Activated CD4-positive, alpha-beta T cell treated with anti-CD3 and anti-CD28 coated beads, Interleukin-2, amount 10 ng/mL, durations not matched to agents 7 days and 5 days (primary cell): ENCODE data around the gene TRO. TPM values are rescaled to one million over a fixed set of nuclear protein-coding genes. Genes with fewer than 3 reads are reported as not detected.

Source experiments
- CTCF ChIA-PET: fragments of 350-600 bp; sonication (Branson Sonifier 250); formaldehyde crosslinking; loops from one replicate; lab custom pipeline; 2021; ENCODE audit warnings: antibody characterized with exemption; lab: Charles Lee
- POLR2A ChIA-PET: fragments of 350-600 bp; sonication (Branson Sonifier 250); formaldehyde crosslinking; loops from one replicate; lab custom pipeline; 2021; ENCODE audit warnings: antibody characterized with exemption; lab: Charles Lee
- DNase-seq: peaks from one replicate; pipeline ENCODE4 v3.0.0-alpha.2; 2020
- H3K27ac Mint-ChIP-seq: one replicate; pipeline ENCODE4 v1.8.0; 2021; ENCODE audit warnings: mild to moderate bottlenecking, moderate library complexity, mixed read lengths
- H3K27me3 Mint-ChIP-seq: one replicate; pipeline ENCODE4 v1.8.0; 2021; ENCODE audit warnings: mixed read lengths
- H3K36me3 Mint-ChIP-seq: one replicate; pipeline ENCODE4 v1.8.0; 2021; ENCODE audit warnings: low read depth, mixed read lengths
- H3K4me1 Mint-ChIP-seq: one replicate; pipeline ENCODE4 v1.8.0; 2021; ENCODE audit warnings: mixed read lengths
- H3K4me3 Mint-ChIP-seq: one replicate; pipeline ENCODE4 v1.8.0; 2021; ENCODE audit warnings: mild to moderate bottlenecking, moderate library complexity, mixed read lengths
- H3K9me3 Mint-ChIP-seq: one replicate; pipeline ENCODE4 v1.8.0; 2021; ENCODE audit warnings: mixed read lengths
- total RNA-seq, 2 experiments: library from RNA; stranded (reverse); gene quantifications; one replicate each; pipeline ENCODE4 v1.2.3, GENCODE V29; 2021

TRO gene
- total RNA-seq, 2 experiments from 2014 or later = 0.54 to 0.74 TPM

- H3K36me3 Mint-ChIP-seq = no peaks in the 10 kb centered on the region
- H3K27ac Mint-ChIP-seq = no peak overlapping the region
- ChIA-PET POLR2A (no interaction called here), CTCF (no interaction called here)
- no peak overlapping the region for H3K4me3 Mint-ChIP-seq
- no peaks in the 10 kb centered on the region for H3K4me1 Mint-ChIP-seq
- no peak for DNase-seq
- no peaks in the 10 kb centered on the region for H3K9me3 Mint-ChIP-seq
- H3K27me3 Mint-ChIP-seq = no peaks in the 10 kb centered on the region
These were observed 58.8 kb downstream of the TRO start for GRCh38 chrX:54979432-54979831.

GRCh38 chrX:54980334-54980733 lies 59.7 kb downstream of the TRO start:
- DNase-seq = no peak
- ChIA-PET POLR2A (no interaction called here), CTCF (no interaction called here)
- Mint-ChIP-seq H3K36me3 (no peaks in the 10 kb centered on the region), H3K9me3 (no peaks in the 10 kb centered on the region), H3K27me3 (no peaks in the 10 kb centered on the region), H3K4me1 (no peaks in the 10 kb centered on the region), H3K27ac (no peak overlapping the region), H3K4me3 (no peak overlapping the region)

Other genes starting within 250 kb of the TRO start
- gene ITIH6, start 122.6 kb upstream of the TRO start, total RNA-seq = not detected
- 10 to 100 TPM; 46.3 to 54.2 TPM for gene MAGED2, start 113.1 kb upstream of the TRO start, total RNA-seq
- gene PFKFB1, start 73.4 kb downstream of the TRO start, total RNA-seq = under 1 TPM; 0.23 to 0.64 TPM
- 10 to 100 TPM; 24.7 to 24.9 TPM for gene APEX2, start 79.5 kb downstream of the TRO start, total RNA-seq
- gene ALAS2, start 110.2 kb downstream of the TRO start, total RNA-seq = not detected
- not detected for gene PAGE2B, start 154.2 kb downstream of the TRO start, total RNA-seq
- gene PAGE2, start 168.2 kb downstream of the TRO start, total RNA-seq = not detected